ENCODE measurements around the gene ZFHX3. TPM values are rescaled to one million over a fixed set of nuclear protein-coding genes. Genes with fewer than 3 reads are reported as not detected.

The ZFHX3 gene
- total RNA-seq, 6 experiments from 2014 or later: 14.5 to 25.8 (median 15.8) TPM

- no peak for TF ChIP-seq CTCF (IDR thresholded peaks at IDR 0.05)
- Mint-ChIP-seq H3K4me1 (ENCODE audit: low read depth) (peaks cover 51% of the 10 kb centered on the region), H3K27me3 (ENCODE audit: insufficient read depth) (peaks cover 3% of the 10 kb centered on the region; the same call in 1 of the 2 replicates), H3K4me3 (no peak overlapping the region), H3K9me3 (no peaks in the 10 kb centered on the region), H3K36me3 (ENCODE audit: low read depth) (peaks cover 28% of the 10 kb centered on the region), H3K27ac (no peak overlapping the region)
- no peak for DNase-seq
These were observed 80.0 kb downstream of the ZFHX3 start for GRCh38 chr16:72967941-72968340.

DNA sequence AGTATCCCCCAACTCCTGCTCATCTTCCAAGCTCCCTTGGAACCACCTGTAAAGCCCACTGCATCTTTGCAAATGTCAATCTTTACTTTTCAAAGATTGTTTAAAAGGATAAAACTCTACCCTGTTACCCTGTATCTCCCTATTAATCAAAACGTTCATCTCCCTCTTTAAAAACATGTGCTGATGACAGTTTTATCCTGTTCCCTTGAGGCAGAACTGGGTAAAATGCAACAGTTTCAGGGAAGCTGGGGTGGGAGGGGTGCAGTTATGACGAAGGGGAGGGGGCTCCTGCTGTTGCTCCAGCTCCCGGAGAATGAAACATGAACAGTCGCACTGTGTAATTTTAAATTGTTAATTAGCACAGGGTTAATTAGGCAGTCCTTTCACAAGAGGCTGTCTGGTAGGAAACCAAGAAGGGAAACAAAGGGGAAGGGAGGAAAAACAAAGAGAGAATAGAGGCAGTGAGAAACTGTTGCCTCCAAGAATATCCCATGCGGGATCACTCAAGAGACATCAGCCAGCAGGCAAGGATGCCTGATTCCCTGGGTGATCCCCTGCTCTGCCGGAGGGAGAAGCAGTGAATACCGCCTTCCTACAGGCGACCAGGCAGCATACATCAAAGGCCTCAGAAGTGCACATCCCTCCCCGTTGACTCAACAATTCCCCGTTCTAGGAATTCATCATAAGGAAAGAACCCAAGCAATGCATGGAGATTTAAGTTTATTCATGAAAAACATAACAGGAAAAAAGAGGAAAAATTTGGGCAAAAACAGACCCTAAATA, 84.2 kb downstream of the ZFHX3 start:
- Mint-ChIP-seq H3K9me3 (no peaks in the 10 kb centered on the region), H3K4me1 (ENCODE audit: low read depth) (peaks cover 42% of the 10 kb centered on the region), H3K36me3 (ENCODE audit: low read depth) (peaks cover 32% of the 10 kb centered on the region), H3K4me3 (peak overlapping the region; percentile 10; the same call in 1 of the 2 replicates), H3K27me3 (ENCODE audit: insufficient read depth) (peaks cover 3% of the 10 kb centered on the region), H3K27ac (peak overlapping the region; percentile 24)
- peak; percentile 59 for DNase-seq
- TF ChIP-seq CTCF (IDR thresholded peaks at IDR 0.05): 0 out of 2 replicates have a peak, but pooled peaks have one; percentile 8

GRCh38 chr16:72962347-72962746, 85.6 kb downstream of the ZFHX3 start:
- Mint-ChIP-seq H3K27me3 (ENCODE audit: insufficient read depth) (peaks cover 5% of the 10 kb centered on the region), H3K9me3 (no peaks in the 10 kb centered on the region), H3K36me3 (ENCODE audit: low read depth) (peaks cover 37% of the 10 kb centered on the region), H3K4me1 (ENCODE audit: low read depth) (peaks cover 40% of the 10 kb centered on the region), H3K27ac (no peak overlapping the region), H3K4me3 (no peak overlapping the region)
- TF ChIP-seq CTCF (IDR thresholded peaks at IDR 0.05): no peak
- DNase-seq: no peak

DNA sequence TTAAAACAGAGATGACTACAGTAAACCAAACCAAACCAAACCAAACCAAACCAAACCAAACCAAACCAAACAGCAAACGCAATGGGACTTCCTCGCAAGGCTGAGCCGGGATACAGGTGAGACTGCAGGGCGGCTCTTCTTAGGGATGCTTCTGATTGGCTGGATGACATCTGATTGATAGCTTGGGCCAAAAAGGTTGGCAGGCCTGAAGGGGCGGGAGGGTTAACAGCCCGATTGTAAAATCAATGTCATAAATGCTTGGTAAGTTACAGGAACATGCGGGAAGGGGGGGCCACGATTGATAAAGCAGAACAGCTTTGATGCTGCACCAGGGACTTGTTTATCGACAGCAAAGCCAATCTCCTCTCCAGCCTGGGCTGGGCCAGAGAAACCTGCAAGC, 86.1 kb downstream of the ZFHX3 start:
- Mint-ChIP-seq H3K27ac (no peak overlapping the region), H3K36me3 (ENCODE audit: low read depth) (peaks cover 37% of the 10 kb centered on the region), H3K27me3 (ENCODE audit: insufficient read depth) (peaks cover 5% of the 10 kb centered on the region), H3K4me1 (ENCODE audit: low read depth) (peaks cover 36% of the 10 kb centered on the region), H3K9me3 (no peaks in the 10 kb centered on the region), H3K4me3 (no peak overlapping the region)
- TF ChIP-seq CTCF (IDR thresholded peaks at IDR 0.05): no peak
- no peak for DNase-seq

DNA sequence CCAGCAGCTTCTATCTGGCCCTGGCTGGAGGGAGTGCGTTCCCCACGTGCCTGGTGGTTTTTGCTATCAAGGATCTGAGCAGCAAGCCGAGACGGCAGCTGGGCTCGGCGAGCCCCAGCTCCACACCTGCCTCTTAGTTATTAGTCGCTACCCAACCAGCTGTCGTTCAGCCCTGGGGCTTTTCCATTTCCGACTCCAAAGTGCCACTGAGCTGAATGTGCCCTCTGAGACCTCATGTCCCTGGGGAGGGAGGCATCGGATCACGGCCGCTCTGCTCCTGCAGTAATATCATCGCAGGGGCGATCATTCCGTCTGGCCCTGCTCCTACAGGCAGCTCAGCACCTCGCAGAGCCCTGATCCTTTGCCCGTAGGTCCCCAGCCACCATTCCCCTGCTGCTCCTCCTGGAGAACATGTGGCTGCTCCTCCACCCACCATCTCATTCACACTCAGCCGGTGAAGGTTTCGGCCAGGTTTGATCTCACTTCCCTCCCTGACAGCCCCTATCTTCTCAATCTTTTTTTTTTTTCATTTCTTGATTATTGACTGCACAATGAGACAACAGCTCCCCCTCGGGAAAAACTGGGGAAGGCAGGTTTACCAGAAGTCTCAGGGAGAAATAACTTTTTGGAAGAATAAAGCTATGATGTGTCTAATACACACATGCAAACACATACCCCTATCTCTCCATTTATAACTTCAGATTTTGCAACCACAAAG, 86.7 kb downstream of the ZFHX3 start:
- Mint-ChIP-seq H3K4me1 (ENCODE audit: low read depth) (peaks cover 30% of the 10 kb centered on the region), H3K27me3 (ENCODE audit: insufficient read depth) (peaks cover 5% of the 10 kb centered on the region), H3K9me3 (no peaks in the 10 kb centered on the region), H3K36me3 (ENCODE audit: low read depth) (peaks cover 37% of the 10 kb centered on the region), H3K4me3 (no peak overlapping the region), H3K27ac (no peak overlapping the region)
- no peak for DNase-seq
- TF ChIP-seq CTCF (IDR thresholded peaks at IDR 0.05): peak; percentile 70

Data from HFFc6 (cell line).